GM12801 (cell line): Measurements from ENCODE around the gene ITGA11.

Source experiments
- TF ChIP-seq, protein P1 (sequence below): IDR thresholded peaks from one replicate; pipeline ENCODE4 v1.5.1; 2011; ENCODE audit warnings: control low read depth; ENCODE audit not compliant: insufficient read length; ENCODE audit errors: extremely low read depth

The ITGA11 gene

DNA sequence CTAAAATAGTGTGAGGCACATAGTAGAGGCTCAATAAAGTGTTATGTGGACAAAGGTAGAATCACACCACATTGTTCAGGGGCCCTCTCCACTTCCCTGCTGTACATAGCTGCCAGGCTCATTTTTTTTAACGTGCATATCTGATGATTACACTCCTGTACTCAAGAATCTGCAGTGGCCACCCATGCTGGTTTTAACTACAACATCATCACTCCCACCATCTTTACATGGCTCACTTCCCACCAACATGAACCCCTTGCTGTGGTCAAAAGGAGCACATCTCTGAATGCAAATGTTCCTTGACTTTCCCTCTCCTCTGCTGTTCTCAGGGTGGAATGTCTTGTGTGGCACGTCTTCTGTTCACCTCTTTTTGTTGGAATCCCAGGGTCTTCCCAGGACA lies 77.7 kb downstream of the ITGA11 start:
- TF ChIP-seq, protein P1, sequence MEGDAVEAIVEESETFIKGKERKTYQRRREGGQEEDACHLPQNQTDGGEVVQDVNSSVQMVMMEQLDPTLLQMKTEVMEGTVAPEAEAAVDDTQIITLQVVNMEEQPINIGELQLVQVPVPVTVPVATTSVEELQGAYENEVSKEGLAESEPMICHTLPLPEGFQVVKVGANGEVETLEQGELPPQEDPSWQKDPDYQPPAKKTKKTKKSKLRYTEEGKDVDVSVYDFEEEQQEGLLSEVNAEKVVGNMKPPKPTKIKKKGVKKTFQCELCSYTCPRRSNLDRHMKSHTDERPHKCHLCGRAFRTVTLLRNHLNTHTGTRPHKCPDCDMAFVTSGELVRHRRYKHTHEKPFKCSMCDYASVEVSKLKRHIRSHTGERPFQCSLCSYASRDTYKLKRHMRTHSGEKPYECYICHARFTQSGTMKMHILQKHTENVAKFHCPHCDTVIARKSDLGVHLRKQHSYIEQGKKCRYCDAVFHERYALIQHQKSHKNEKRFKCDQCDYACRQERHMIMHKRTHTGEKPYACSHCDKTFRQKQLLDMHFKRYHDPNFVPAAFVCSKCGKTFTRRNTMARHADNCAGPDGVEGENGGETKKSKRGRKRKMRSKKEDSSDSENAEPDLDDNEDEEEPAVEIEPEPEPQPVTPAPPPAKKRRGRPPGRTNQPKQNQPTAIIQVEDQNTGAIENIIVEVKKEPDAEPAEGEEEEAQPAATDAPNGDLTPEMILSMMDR = no peak

GRCh38 chr15:68353421-68354135 lies 78.4 kb downstream of the ITGA11 start:
- TF ChIP-seq, protein P1 = no peak

DNA sequence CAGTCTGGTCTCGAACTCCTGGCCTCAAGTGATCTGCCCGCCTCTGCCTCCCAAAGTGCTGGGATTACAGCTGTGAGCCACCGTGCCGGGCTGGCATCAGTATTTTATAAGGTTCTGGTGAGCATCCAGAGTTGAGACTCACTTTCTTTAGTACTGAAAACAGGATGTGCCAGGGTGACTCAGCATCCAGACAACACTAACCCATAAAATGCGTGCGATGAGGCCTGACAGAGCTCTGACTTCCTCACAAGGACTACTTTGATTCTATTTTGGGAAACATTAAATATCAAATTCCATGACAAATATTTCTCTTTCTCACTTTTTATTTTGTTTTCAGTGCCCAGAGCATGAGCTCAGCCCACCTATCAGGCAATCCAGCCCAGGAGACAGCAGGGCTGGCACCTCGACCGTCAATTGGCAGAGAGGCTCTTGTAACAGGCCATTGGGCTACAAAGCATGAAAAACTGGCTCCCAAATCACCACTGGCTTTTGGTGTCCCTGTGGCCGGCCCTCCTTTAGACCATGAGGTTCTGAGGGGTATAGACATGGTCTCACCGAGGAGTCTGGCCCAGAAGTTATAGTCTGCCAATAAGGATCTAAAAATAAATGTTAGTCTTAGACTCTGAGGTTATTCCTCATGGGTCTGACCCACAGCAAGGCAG lies 79.4 kb downstream of the ITGA11 start:
- TF ChIP-seq, protein P1 = no peak

- TF ChIP-seq, protein P1 = no peak
Measured at GRCh38 chr15:68349151-68349550, 82.8 kb downstream of the ITGA11 start.

- TF ChIP-seq, protein P1 = no peak
Measured at GRCh38 chr15:68348606-68349005, 83.4 kb downstream of the ITGA11 start.

GRCh38 chr15:68348081-68348480 lies 83.9 kb downstream of the ITGA11 start:
- TF ChIP-seq, protein P1 = no peak

- TF ChIP-seq, protein P1 = no peak
Measured at GRCh38 chr15:68347392-68347791, 84.6 kb downstream of the ITGA11 start.
